ENCODE measurements around the gene FGF16. TPM values are rescaled to one million over a fixed set of nuclear protein-coding genes. Genes with fewer than 3 reads are reported as not detected.
"Not testable (repeated sequence)": the region's sequence is repeated elsewhere in the genome, so short reads cannot be mapped to it uniquely, and the experiment has no call there.

Gene FGF16
- total RNA-seq, 1 experiment from 2014 or later, result not detected

- DNase-seq (ENCODE audit: low read depth), result no peak
These were observed 722 bp downstream of the FGF16 start for GRCh38 chrX:77447653-77448569.

GRCh38 chrX:77450415-77450814 lies 3.2 kb downstream of the FGF16 start:
- DNase-seq (ENCODE audit: low read depth), result no peak

- peak; percentile 61 for DNase-seq (ENCODE audit: low read depth)
These were observed 3.8 kb downstream of the FGF16 start for GRCh38 chrX:77450996-77451395.

- DNase-seq (ENCODE audit: low read depth), result no peak
These were observed 6.0 kb downstream of the FGF16 start for GRCh38 chrX:77453190-77453589.

GRCh38 chrX:77455437-77455836 lies 8.2 kb downstream of the FGF16 start:
- DNase-seq (ENCODE audit: low read depth), result no peak

- DNase-seq (ENCODE audit: low read depth), result no peak
These were observed 36.9 kb downstream of the FGF16 start for GRCh38 chrX:77484045-77484444.

- DNase-seq (ENCODE audit: low read depth), result peak; percentile 76
These were observed 46.7 kb downstream of the FGF16 start for GRCh38 chrX:77493677-77494553.

GRCh38 chrX:77500164-77500563 lies 53.0 kb downstream of the FGF16 start:
- DNase-seq (ENCODE audit: low read depth), result not testable (repeated sequence)

- no peak for DNase-seq (ENCODE audit: low read depth)
These were observed 55.8 kb downstream of the FGF16 start for GRCh38 chrX:77502951-77503525.

- DNase-seq (ENCODE audit: low read depth), result no peak
These were observed 58.0 kb downstream of the FGF16 start for GRCh38 chrX:77505227-77505626.

All from RPMI7951 (cell line).